Embryonic facial prominence (tissue), 1 donor: ENCODE measurements around the gene SIGLEC10.
"Not testable (repeated sequence)": the region's sequence is repeated elsewhere in the genome, so short reads cannot be mapped to it uniquely, and the experiment has no call there.

Experiments
- DNase-seq: peaks from one replicate; pipeline ENCODE4 v3.0.0-alpha.2; 2016; ENCODE audit errors: extremely low spot score

The SIGLEC10 gene

GRCh38 chr19:51439021-51439465 lies 21.6 kb upstream of the SIGLEC10 start:
- no peak for DNase-seq

GRCh38 chr19:51434456-51434855 lies 17.0 kb upstream of the SIGLEC10 start:
- DNase-seq: no peak

- DNase-seq: no peak
Measured at GRCh38 chr19:51433043-51433442, 15.6 kb upstream of the SIGLEC10 start.

- no peak for DNase-seq
Measured at GRCh38 chr19:51431124-51431523, 13.7 kb upstream of the SIGLEC10 start.

GRCh38 chr19:51430221-51430620 lies 12.8 kb upstream of the SIGLEC10 start:
- DNase-seq: no peak

GRCh38 chr19:51427201-51427600 lies 9.8 kb upstream of the SIGLEC10 start:
- no peak for DNase-seq

- DNase-seq: no peak
Measured at GRCh38 chr19:51422053-51422448, 4.6 kb upstream of the SIGLEC10 start.

GRCh38 chr19:51421229-51422052 lies 4.0 kb upstream of the SIGLEC10 start:
- DNase-seq: no peak

GRCh38 chr19:51420511-51420910 lies 3.1 kb upstream of the SIGLEC10 start:
- DNase-seq: not testable (repeated sequence)

GRCh38 chr19:51418707-51419106 lies 1.3 kb upstream of the SIGLEC10 start:
- no peak for DNase-seq

- no peak for DNase-seq
Measured at GRCh38 chr19:51417810-51418157, 342 bp upstream of the SIGLEC10 start.

- not testable (repeated sequence) for DNase-seq
Measured at GRCh38 chr19:51416422-51416821, 1.0 kb downstream of the SIGLEC10 start.

- DNase-seq: no peak
Measured at GRCh38 chr19:51415187-51415586, 2.3 kb downstream of the SIGLEC10 start.

GRCh38 chr19:51410950-51411748 lies 6.3 kb downstream of the SIGLEC10 start:
- DNase-seq: no peak

- DNase-seq: no peak
Measured at GRCh38 chr19:51407511-51408131, 9.8 kb downstream of the SIGLEC10 start.

GRCh38 chr19:51402117-51402516 lies 15.3 kb downstream of the SIGLEC10 start:
- DNase-seq: no peak

GRCh38 chr19:51399936-51400335 lies 17.5 kb downstream of the SIGLEC10 start:
- not testable (repeated sequence) for DNase-seq

- DNase-seq: no peak
Measured at GRCh38 chr19:51399231-51399630, 18.2 kb downstream of the SIGLEC10 start.

GRCh38 chr19:51398096-51398704 lies 19.2 kb downstream of the SIGLEC10 start:
- DNase-seq: no peak

GRCh38 chr19:51397453-51397852 lies 20.0 kb downstream of the SIGLEC10 start:
- DNase-seq: not testable (repeated sequence)

- DNase-seq: no peak
Measured at GRCh38 chr19:51396175-51396574, 21.3 kb downstream of the SIGLEC10 start.
